GM23338 (cell line): Measurements from ENCODE around the gene SESN3. TPM values are rescaled to one million over a fixed set of nuclear protein-coding genes. Genes with fewer than 3 reads are reported as not detected.

ENCODE experiments used
- ATAC-seq: fragments of 200-7000 bp; cut with Tn5 transposase; 3 replicates; pipeline ENCODE4 v1.9.1; 2020
- DNase-seq: peaks from one replicate; pipeline ENCODE4 v3.0.0-alpha.2; 2015; ENCODE audit warnings: low spot score
- H2AFZ ChIP-seq: fragments of 200-600 bp; sonication (generic); 2 replicates; pipeline ENCODE4 v1.8.0; 2016; ENCODE audit warnings: antibody characterized with exemption, mild to moderate bottlenecking, moderate library complexity
- H3F3A ChIP-seq: fragments of 200-600 bp; sonication (generic); replicated peaks from 2 replicates; pipeline ENCODE4 v1.8.0; 2017; ENCODE audit warnings: antibody characterized with exemption, mixed run types, low read depth
- H3K27ac ChIP-seq: fragments of 200-600 bp; sonication (generic); 2 replicates; pipeline ENCODE4 v1.6.1; 2016; ENCODE audit warnings: low read depth
- H3K27me3 ChIP-seq: fragments of 200-600 bp; sonication (generic); 2 replicates; pipeline ENCODE4 v1.8.0; 2016; ENCODE audit warnings: mild to moderate bottlenecking, mixed run types, moderate library complexity; ENCODE audit not compliant: insufficient read depth
- H3K36me3 ChIP-seq: fragments of 200-600 bp; sonication (generic); 2 replicates; pipeline ENCODE4 v1.8.0; 2016; ENCODE audit warnings: mild to moderate bottlenecking; ENCODE audit not compliant: insufficient read depth
- H3K4me1 ChIP-seq: fragments of 200-600 bp; sonication (generic); 2 replicates; pipeline ENCODE4 v1.8.0; 2016; ENCODE audit warnings: mild to moderate bottlenecking, moderate library complexity; ENCODE audit not compliant: insufficient read depth
- H3K4me2 ChIP-seq: fragments of 200-600 bp; sonication (generic); 2 replicates; pipeline ENCODE4 v1.7.1; 2017; ENCODE audit warnings: mixed run types
- H3K4me3 ChIP-seq: fragments of 200-600 bp; sonication (generic); 2 replicates; pipeline ENCODE4 v1.6.1; 2016; ENCODE audit warnings: mixed run types
- H3K79me2 ChIP-seq: fragments of 200-600 bp; sonication (generic); replicated peaks from 2 replicates; pipeline ENCODE4 v1.8.0; 2017; ENCODE audit warnings: mild to moderate bottlenecking; ENCODE audit not compliant: insufficient read depth
- H3K9me2 ChIP-seq: fragments of 200-600 bp; sonication (generic); 2 replicates; pipeline ENCODE4 v1.8.0; 2017; ENCODE audit not compliant: insufficient read depth
- H4K20me1 ChIP-seq: fragments of 200-600 bp; sonication (generic); replicated peaks from 2 replicates; pipeline ENCODE4 v1.8.0; 2017; ENCODE audit warnings: mild to moderate bottlenecking; ENCODE audit not compliant: insufficient read depth
- H3K27ac Mint-ChIP-seq: 2 replicates; pipeline ENCODE4 v1.8.0; 2020; ENCODE audit warnings: inconsistent platforms, mild to moderate bottlenecking, moderate library complexity, mixed read lengths
- H3K27me3 Mint-ChIP-seq: 3 replicates; pipeline ENCODE4 v1.8.0; 2022; ENCODE audit warnings: low read depth, mild to moderate bottlenecking, moderate library complexity, mixed read lengths, inconsistent platforms; ENCODE audit not compliant: insufficient read depth, poor library complexity
- H3K36me3 Mint-ChIP-seq: 3 replicates; pipeline ENCODE4 v1.8.0; 2021; ENCODE audit warnings: low read depth, mild to moderate bottlenecking, inconsistent platforms, moderate library complexity, mixed read lengths
- H3K4me1 Mint-ChIP-seq: 3 replicates; pipeline ENCODE4 v1.8.0; 2020; ENCODE audit warnings: mild to moderate bottlenecking, inconsistent platforms, mixed read lengths
- H3K4me3 Mint-ChIP-seq: 3 replicates; pipeline ENCODE4 v1.8.0; 2021; ENCODE audit warnings: moderate library complexity, mild to moderate bottlenecking, inconsistent platforms, mixed read lengths
- H3K9me3 Mint-ChIP-seq: 3 replicates; pipeline ENCODE4 v1.8.0; 2020; ENCODE audit warnings: moderate library complexity, mild to moderate bottlenecking, inconsistent platforms, mixed read lengths
- CREB1 ChIP-seq: fragments of 250-450 bp; sonication (Bioruptor Pico); IDR thresholded peaks from 2 replicates; pipeline ENCODE4 v1.5.0; 2020; ENCODE audit warnings: low read depth, mild to moderate bottlenecking, moderate library complexity
- CTCF ChIP-seq, 2 experiments: fragments of 200-600 bp in 1 of 2; sonication (generic) in 1 of 2; conservative IDR thresholded peaks; 2 replicates each; pipeline versions ENCODE4 v1.5.1 to v1.6.1; 2016 to 2017; ENCODE audit warnings: antibody characterized with exemption in 2 of 2, low read depth in 2 of 2, mild to moderate bottlenecking in 2 of 2, moderate library complexity in 1 of 2
- ETS1 ChIP-seq: IDR thresholded peaks from 2 replicates; pipeline ENCODE4 v1.6.1; 2016; ENCODE audit warnings: antibody characterized with exemption
- EZH2 ChIP-seq: fragments of 200-600 bp; sonication (generic); IDR thresholded peaks from one replicate; pipeline ENCODE4 v1.8.0; 2017; ENCODE audit warnings: antibody characterized with exemption, mild to moderate bottlenecking, low read depth; ENCODE audit not compliant: unreplicated experiment
- JUNB ChIP-seq: IDR thresholded peaks from one replicate; pipeline ENCODE4 v1.6.1; 2016; ENCODE audit warnings: antibody characterized with exemption; ENCODE audit not compliant: unreplicated experiment
- NANOG ChIP-seq: IDR thresholded peaks from 2 replicates; pipeline ENCODE4 v1.6.1; 2016; ENCODE audit warnings: antibody characterized with exemption, borderline replicate concordance
- POLR2AphosphoS5 ChIP-seq: IDR thresholded peaks from 2 replicates; pipeline ENCODE4 v1.6.1; 2016; ENCODE audit warnings: antibody characterized with exemption, low read depth
- REST ChIP-seq: IDR thresholded peaks from one replicate; pipeline ENCODE4 v1.6.1; 2018; ENCODE audit warnings: antibody characterized with exemption; ENCODE audit not compliant: unreplicated experiment
- STAT1 ChIP-seq: IDR thresholded peaks from one replicate; pipeline ENCODE4 v1.6.1; 2016; ENCODE audit warnings: antibody characterized with exemption; ENCODE audit not compliant: unreplicated experiment
- ZNF331 ChIP-seq: fragments of 250-450 bp; sonication (Bioruptor Pico); IDR thresholded peaks from 2 replicates; pipeline ENCODE4 v1.5.0; 2020; ENCODE audit warnings: low read depth, mild to moderate bottlenecking, moderate library complexity
- ZNF462 ChIP-seq: fragments of 250-450 bp; sonication (Bioruptor Pico); IDR thresholded peaks from 2 replicates; pipeline ENCODE4 v1.5.0; 2020; ENCODE audit warnings: mild to moderate bottlenecking, moderate library complexity
- polyA plus RNA-seq: library from polyadenylated mRNA; unstranded; fragments of >200 nt; fragmentation: Nextera tagmentation; extraction: Ambion mirVana; gene quantifications from 2 replicates; pipeline ENCODE4 v1.2.1, GENCODE V29; 2016
- total RNA-seq: library from RNA; depleted of rRNA; stranded (reverse); fragments of >200 nt; shearing (Covaris generic); gene quantifications from 2 replicates; pipeline ENCODE4 v1.2.3, GENCODE V29; 2014

Gene SESN3
- total and polyA plus RNA-seq, 2 experiments from 2014 or later = 5.5 to 30.5 TPM

GRCh38 chr11:95192717-95193116 is 38.3 kb downstream of the SESN3 start:
- no peak for ATAC-seq
- no peak overlapping the region for H3K4me2 ChIP-seq
- no peak overlapping the region for H3K27ac ChIP-seq
- no peaks in the 10 kb centered on the region for H3K9me3 Mint-ChIP-seq
- H3K4me3 ChIP-seq = no peak overlapping the region
- H2AFZ ChIP-seq = no peak overlapping the region
- H3F3A ChIP-seq = no peaks in the 10 kb centered on the region
- 0 out of 3 replicates have a peak, but pooled peaks cover 4% of the 10 kb centered on the region for H3K36me3 Mint-ChIP-seq
- H3K4me1 Mint-ChIP-seq = peaks cover 8% of the 10 kb centered on the region
- no peaks in the 10 kb centered on the region for H3K27me3 Mint-ChIP-seq
- no peak for DNase-seq
- no peaks in the 10 kb centered on the region for H3K79me2 ChIP-seq
- no peaks in the 10 kb centered on the region for H4K20me1 ChIP-seq
- TF ChIP-seq CREB1 (CRISPR knock-in tag) (no peak), NANOG (no peak), JUNB (no peak), POLR2AphosphoS5 (no peak), EZH2 (no peak), ZNF462 (CRISPR knock-in tag) (no peak), ETS1 (no peak), REST (no peak), STAT1 (no peak), CTCF (conservative IDR thresholded peaks at IDR 0.05; ENCODE audit: low read depth in 2 of 2) (no peak), ZNF331 (CRISPR knock-in tag) (no peak)
- H3K9me2 ChIP-seq = no peaks in the 10 kb centered on the region
- no peaks in the 10 kb centered on the region for H3K27me3 ChIP-seq
- no peaks in the 10 kb centered on the region for H3K4me1 ChIP-seq
- H3K27ac Mint-ChIP-seq = no peak overlapping the region
- H3K4me3 Mint-ChIP-seq = no peak overlapping the region
- no peaks in the 10 kb centered on the region for H3K36me3 ChIP-seq
